Stimulated activated effector memory CD8-positive, alpha-beta T cell treated with anti-CD3 and anti-CD28 coated beads, Interleukin-12 subunit alpha, Interleukin-12 subunit beta, amount 100 ng/mL, for 72 hours (primary cell): Measurements from ENCODE around the gene MRPL9.

Experiments
- ATAC-seq: fragments of 150-1000 bp; cut with Tn5 transposase; 2 replicates; pipeline ENCODE4 v1.10.0; 2021
- DNase-seq, 2 donors: peaks; one replicate each; pipeline ENCODE4 v3.0.0; 2021 to 2022; ENCODE audit warnings: low spot score in 2 of 2
- H3K27ac Mint-ChIP-seq: one replicate; pipeline ENCODE4 v1.8.0; 2022; ENCODE audit warnings: mild to moderate bottlenecking, mixed read lengths
- H3K36me3 Mint-ChIP-seq: one replicate; pipeline ENCODE4 v1.8.0; 2022; ENCODE audit warnings: mild to moderate bottlenecking, mixed read lengths
- H3K4me1 Mint-ChIP-seq: one replicate; pipeline ENCODE4 v1.8.0; 2022; ENCODE audit warnings: mixed read lengths
- H3K4me3 Mint-ChIP-seq: one replicate; pipeline ENCODE4 v1.8.0; 2022; ENCODE audit warnings: mild to moderate bottlenecking, mixed read lengths
- H3K9me3 Mint-ChIP-seq: one replicate; pipeline ENCODE4 v1.8.0; 2022; ENCODE audit warnings: mixed read lengths

Gene MRPL9

DNA sequence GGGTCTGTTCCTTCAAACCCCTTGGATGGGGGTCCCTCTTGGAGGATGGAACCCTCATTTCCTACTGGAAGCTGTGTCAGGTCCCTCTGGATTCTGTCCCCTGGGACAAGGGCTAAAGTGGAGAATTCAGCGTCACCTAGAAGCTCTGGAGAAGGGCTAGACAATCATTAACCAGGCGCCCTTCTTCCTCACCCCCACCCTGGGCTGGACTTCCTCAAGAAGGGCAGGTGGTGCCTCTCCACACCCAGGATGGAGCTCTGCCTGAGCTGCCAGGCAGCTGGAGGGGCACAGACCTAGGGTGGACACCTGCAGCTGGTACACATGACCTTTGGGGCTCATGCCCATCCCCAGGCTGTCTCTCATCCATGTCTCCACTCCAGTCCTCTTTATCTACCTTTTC, 50.3 kb downstream of the MRPL9 start:
- Mint-ChIP-seq H3K9me3 (no peaks in the 10 kb centered on the region), H3K4me3 (no peak overlapping the region), H3K27ac (no peak overlapping the region), H3K36me3 (peaks cover 6% of the 10 kb centered on the region), H3K4me1 (peaks cover 20% of the 10 kb centered on the region)
- ATAC-seq = no peak
- DNase-seq = no peak

- no peak overlapping the region for H3K4me3 Mint-ChIP-seq
- H3K27ac Mint-ChIP-seq = no peak overlapping the region
- H3K4me1 Mint-ChIP-seq = peaks cover 12% of the 10 kb centered on the region
- no peaks in the 10 kb centered on the region for H3K9me3 Mint-ChIP-seq
- ATAC-seq = no peak
- no peak for DNase-seq
- peaks cover 3% of the 10 kb centered on the region for H3K36me3 Mint-ChIP-seq
Observed at GRCh38 chr1:151711951-151712350, 51.3 kb downstream of the MRPL9 start.

DNA sequence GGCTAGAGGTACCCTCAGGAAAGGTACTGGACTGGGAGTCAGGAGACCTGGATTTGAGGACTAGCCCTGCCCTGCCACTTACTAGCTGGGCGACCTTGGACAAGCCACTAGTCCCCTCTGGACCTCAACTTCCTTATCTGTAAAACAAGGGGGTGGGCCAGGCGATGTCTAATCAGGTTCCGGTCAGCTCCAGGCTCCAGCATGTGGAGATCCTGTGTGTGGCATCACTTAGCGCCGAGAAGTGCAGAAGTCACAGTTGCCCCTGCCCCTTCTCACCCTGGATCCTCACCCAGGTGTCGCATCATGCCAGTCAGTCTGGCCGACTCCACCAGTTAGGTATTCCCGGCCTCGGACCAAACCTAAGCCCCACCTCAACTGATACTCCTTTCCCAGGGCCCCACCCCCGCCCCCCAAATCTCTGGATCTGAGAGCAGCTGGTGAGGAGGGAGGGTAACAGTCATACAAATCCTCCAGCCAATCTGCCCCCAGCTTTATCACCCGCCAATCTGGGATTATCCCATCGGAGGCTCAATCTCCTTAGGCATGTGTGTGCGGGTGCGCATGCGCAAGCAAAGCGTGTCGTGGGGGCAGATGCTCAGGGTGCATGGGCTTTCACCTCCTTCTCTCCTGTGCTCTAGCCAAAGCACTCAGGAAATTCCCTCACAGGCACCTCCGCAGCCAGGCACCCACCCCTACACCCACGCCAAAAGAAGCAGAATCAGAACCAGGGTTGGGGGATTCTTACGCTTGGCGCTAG, 52.1 kb downstream of the MRPL9 start:
- no peak overlapping the region for H3K27ac Mint-ChIP-seq
- ATAC-seq (no peak), DNase-seq (no peak)
- H3K4me3 Mint-ChIP-seq = no peak overlapping the region
- peaks cover 10% of the 10 kb centered on the region for H3K4me1 Mint-ChIP-seq
- no peaks in the 10 kb centered on the region for H3K36me3 Mint-ChIP-seq
- H3K9me3 Mint-ChIP-seq = no peaks in the 10 kb centered on the region

DNA sequence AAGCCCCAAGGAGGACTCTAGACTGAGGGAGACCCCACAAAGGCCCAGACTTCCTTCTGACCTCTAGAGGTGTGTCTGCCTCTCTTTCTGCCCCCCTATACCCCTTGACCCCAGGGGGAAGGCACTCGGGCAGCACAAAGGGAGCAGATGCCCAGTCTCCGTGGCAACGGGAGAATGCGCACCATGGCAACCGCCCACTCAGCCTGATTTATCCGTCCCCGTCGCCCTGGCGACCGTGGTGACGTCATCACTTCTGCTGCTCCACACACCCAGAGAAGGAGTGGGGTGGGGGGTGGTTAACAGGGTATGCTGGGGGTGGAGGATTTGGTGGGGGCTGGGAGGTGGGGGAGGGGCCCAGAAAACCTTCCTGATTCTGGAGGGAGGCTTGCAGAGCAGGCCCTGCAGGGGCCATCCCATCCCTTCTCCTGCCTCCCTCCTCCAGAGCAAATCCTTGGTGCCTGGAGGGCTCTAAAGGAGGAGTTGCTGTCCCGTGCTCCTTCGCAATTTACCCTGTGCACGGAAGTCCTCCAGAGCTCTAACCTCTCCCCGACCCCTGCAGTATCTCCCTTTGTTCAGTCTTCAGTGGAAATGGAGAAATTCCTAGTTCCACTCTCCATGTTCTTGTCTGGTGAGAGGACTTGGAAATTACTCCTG, 53.0 kb downstream of the MRPL9 start:
- Mint-ChIP-seq H3K27ac (peak overlapping the region; percentile 65), H3K36me3 (no peaks in the 10 kb centered on the region), H3K4me3 (no peak overlapping the region), H3K9me3 (no peaks in the 10 kb centered on the region), H3K4me1 (peaks cover 6% of the 10 kb centered on the region)
- ATAC-seq = no peak
- no peak for DNase-seq
